GM23338 (cell line): ENCODE measurements around the gene TMEM9. TPM values are rescaled to one million over a fixed set of nuclear protein-coding genes. Genes with fewer than 3 reads are reported as not detected.

Experiments
- ATAC-seq: fragments of 200-7000 bp; cut with Tn5 transposase; 3 replicates; pipeline ENCODE4 v1.9.1; 2020
- DNase-seq: peaks from one replicate; pipeline ENCODE4 v3.0.0-alpha.2; 2015; ENCODE audit warnings: low spot score
- H2AFZ ChIP-seq: fragments of 200-600 bp; sonication (generic); 2 replicates; pipeline ENCODE4 v1.8.0; 2016; ENCODE audit warnings: antibody characterized with exemption, mild to moderate bottlenecking, moderate library complexity
- H3F3A ChIP-seq: fragments of 200-600 bp; sonication (generic); replicated peaks from 2 replicates; pipeline ENCODE4 v1.8.0; 2017; ENCODE audit warnings: antibody characterized with exemption, mixed run types, low read depth
- H3K27ac ChIP-seq: fragments of 200-600 bp; sonication (generic); 2 replicates; pipeline ENCODE4 v1.6.1; 2016; ENCODE audit warnings: low read depth
- H3K27me3 ChIP-seq: fragments of 200-600 bp; sonication (generic); 2 replicates; pipeline ENCODE4 v1.8.0; 2016; ENCODE audit warnings: mild to moderate bottlenecking, mixed run types, moderate library complexity; ENCODE audit not compliant: insufficient read depth
- H3K36me3 ChIP-seq: fragments of 200-600 bp; sonication (generic); 2 replicates; pipeline ENCODE4 v1.8.0; 2016; ENCODE audit warnings: mild to moderate bottlenecking; ENCODE audit not compliant: insufficient read depth
- H3K4me1 ChIP-seq: fragments of 200-600 bp; sonication (generic); 2 replicates; pipeline ENCODE4 v1.8.0; 2016; ENCODE audit warnings: mild to moderate bottlenecking, moderate library complexity; ENCODE audit not compliant: insufficient read depth
- H3K4me2 ChIP-seq: fragments of 200-600 bp; sonication (generic); 2 replicates; pipeline ENCODE4 v1.7.1; 2017; ENCODE audit warnings: mixed run types
- H3K4me3 ChIP-seq: fragments of 200-600 bp; sonication (generic); 2 replicates; pipeline ENCODE4 v1.6.1; 2016; ENCODE audit warnings: mixed run types
- H3K79me2 ChIP-seq: fragments of 200-600 bp; sonication (generic); replicated peaks from 2 replicates; pipeline ENCODE4 v1.8.0; 2017; ENCODE audit warnings: mild to moderate bottlenecking; ENCODE audit not compliant: insufficient read depth
- H3K9me2 ChIP-seq: fragments of 200-600 bp; sonication (generic); 2 replicates; pipeline ENCODE4 v1.8.0; 2017; ENCODE audit not compliant: insufficient read depth
- H4K20me1 ChIP-seq: fragments of 200-600 bp; sonication (generic); replicated peaks from 2 replicates; pipeline ENCODE4 v1.8.0; 2017; ENCODE audit warnings: mild to moderate bottlenecking; ENCODE audit not compliant: insufficient read depth
- H3K27ac Mint-ChIP-seq: 2 replicates; pipeline ENCODE4 v1.8.0; 2020; ENCODE audit warnings: inconsistent platforms, mild to moderate bottlenecking, moderate library complexity, mixed read lengths
- H3K27me3 Mint-ChIP-seq: 3 replicates; pipeline ENCODE4 v1.8.0; 2022; ENCODE audit warnings: low read depth, mild to moderate bottlenecking, moderate library complexity, mixed read lengths, inconsistent platforms; ENCODE audit not compliant: insufficient read depth, poor library complexity
- H3K36me3 Mint-ChIP-seq: 3 replicates; pipeline ENCODE4 v1.8.0; 2021; ENCODE audit warnings: low read depth, mild to moderate bottlenecking, inconsistent platforms, moderate library complexity, mixed read lengths
- H3K4me1 Mint-ChIP-seq: 3 replicates; pipeline ENCODE4 v1.8.0; 2020; ENCODE audit warnings: mild to moderate bottlenecking, inconsistent platforms, mixed read lengths
- H3K4me3 Mint-ChIP-seq: 3 replicates; pipeline ENCODE4 v1.8.0; 2021; ENCODE audit warnings: moderate library complexity, mild to moderate bottlenecking, inconsistent platforms, mixed read lengths
- H3K9me3 Mint-ChIP-seq: 3 replicates; pipeline ENCODE4 v1.8.0; 2020; ENCODE audit warnings: moderate library complexity, mild to moderate bottlenecking, inconsistent platforms, mixed read lengths
- CREB1 ChIP-seq: fragments of 250-450 bp; sonication (Bioruptor Pico); IDR thresholded peaks from 2 replicates; pipeline ENCODE4 v1.5.0; 2020; ENCODE audit warnings: low read depth, mild to moderate bottlenecking, moderate library complexity
- CTCF ChIP-seq, 2 experiments: fragments of 200-600 bp in 1 of 2; sonication (generic) in 1 of 2; conservative IDR thresholded peaks; 2 replicates each; pipeline versions ENCODE4 v1.5.1 to v1.6.1; 2016 to 2017; ENCODE audit warnings: antibody characterized with exemption in 2 of 2, low read depth in 2 of 2, mild to moderate bottlenecking in 2 of 2, moderate library complexity in 1 of 2
- ETS1 ChIP-seq: IDR thresholded peaks from 2 replicates; pipeline ENCODE4 v1.6.1; 2016; ENCODE audit warnings: antibody characterized with exemption
- EZH2 ChIP-seq: fragments of 200-600 bp; sonication (generic); IDR thresholded peaks from one replicate; pipeline ENCODE4 v1.8.0; 2017; ENCODE audit warnings: antibody characterized with exemption, mild to moderate bottlenecking, low read depth; ENCODE audit not compliant: unreplicated experiment
- EZH2phosphoT487 ChIP-seq: fragments of 200-600 bp; sonication (generic); IDR thresholded peaks from one replicate; pipeline ENCODE4 v1.8.1; 2018; ENCODE audit warnings: antibody characterized with exemption; ENCODE audit not compliant: unreplicated experiment
- JUNB ChIP-seq: IDR thresholded peaks from one replicate; pipeline ENCODE4 v1.6.1; 2016; ENCODE audit warnings: antibody characterized with exemption; ENCODE audit not compliant: unreplicated experiment
- NANOG ChIP-seq: IDR thresholded peaks from 2 replicates; pipeline ENCODE4 v1.6.1; 2016; ENCODE audit warnings: antibody characterized with exemption, borderline replicate concordance
- POLR2AphosphoS5 ChIP-seq: IDR thresholded peaks from 2 replicates; pipeline ENCODE4 v1.6.1; 2016; ENCODE audit warnings: antibody characterized with exemption, low read depth
- REST ChIP-seq: IDR thresholded peaks from one replicate; pipeline ENCODE4 v1.6.1; 2018; ENCODE audit warnings: antibody characterized with exemption; ENCODE audit not compliant: unreplicated experiment
- STAT1 ChIP-seq: IDR thresholded peaks from one replicate; pipeline ENCODE4 v1.6.1; 2016; ENCODE audit warnings: antibody characterized with exemption; ENCODE audit not compliant: unreplicated experiment
- ZNF114 ChIP-seq: fragments of 250-450 bp; sonication (Bioruptor Pico); IDR thresholded peaks from 2 replicates; pipeline ENCODE4 v1.5.0; 2020; ENCODE audit warnings: mild to moderate bottlenecking, moderate library complexity
- ZNF331 ChIP-seq: fragments of 250-450 bp; sonication (Bioruptor Pico); IDR thresholded peaks from 2 replicates; pipeline ENCODE4 v1.5.0; 2020; ENCODE audit warnings: low read depth, mild to moderate bottlenecking, moderate library complexity
- ZNF462 ChIP-seq: fragments of 250-450 bp; sonication (Bioruptor Pico); IDR thresholded peaks from 2 replicates; pipeline ENCODE4 v1.5.0; 2020; ENCODE audit warnings: mild to moderate bottlenecking, moderate library complexity
- polyA plus RNA-seq: library from polyadenylated mRNA; unstranded; fragments of >200 nt; fragmentation: Nextera tagmentation; extraction: Ambion mirVana; gene quantifications from 2 replicates; pipeline ENCODE4 v1.2.1, GENCODE V29; 2016
- total RNA-seq: library from RNA; depleted of rRNA; stranded (reverse); fragments of >200 nt; shearing (Covaris generic); gene quantifications from 2 replicates; pipeline ENCODE4 v1.2.3, GENCODE V29; 2014

The TMEM9 gene
- total and polyA plus RNA-seq, 2 experiments from 2014 or later: 78.6 to 147 TPM

GRCh38 chr1:201125019-201125418 is 29.3 kb downstream of the TMEM9 start:
- H3K27me3 Mint-ChIP-seq: peaks cover 19% of the 10 kb centered on the region

More at GRCh38 chr1:201125019-201125418, 29.3 kb downstream of the TMEM9 start:
- no peaks in the 10 kb centered on the region for H3K36me3 ChIP-seq
- H3F3A ChIP-seq: no peaks in the 10 kb centered on the region
- H3K9me3 Mint-ChIP-seq: no peaks in the 10 kb centered on the region
- H3K4me3 ChIP-seq: no peak overlapping the region
- no peak overlapping the region for H3K4me2 ChIP-seq
- no peaks in the 10 kb centered on the region for H3K79me2 ChIP-seq
- TF ChIP-seq JUNB: no peak
- TF ChIP-seq ETS1: no peak
- TF ChIP-seq EZH2phosphoT487: no peak
- TF ChIP-seq REST: no peak
- TF ChIP-seq CTCF (conservative IDR thresholded peaks at IDR 0.05; ENCODE audit: low read depth in 2 of 2): no peak
- TF ChIP-seq NANOG: no peak
- no peak for TF ChIP-seq EZH2
- TF ChIP-seq ZNF114 (CRISPR knock-in tag): no peak
- TF ChIP-seq POLR2AphosphoS5: no peak
- TF ChIP-seq CREB1: no peak
- no peak for TF ChIP-seq STAT1
- TF ChIP-seq ZNF331: no peak
- TF ChIP-seq ZNF462 (CRISPR knock-in tag): no peak
- H3K27ac ChIP-seq: no peak overlapping the region
- peaks cover 14% of the 10 kb centered on the region for H3K4me1 Mint-ChIP-seq
- H2AFZ ChIP-seq: 0 out of 2 replicates have a peak overlapping the region, but pooled peaks have one; percentile 38
- H3K36me3 Mint-ChIP-seq: no peaks in the 10 kb centered on the region; the same call in 2 of the 3 replicates
- no peak overlapping the region for H3K27ac Mint-ChIP-seq
- peaks cover 8% of the 10 kb centered on the region; the same call in 1 of the 2 replicates for H3K4me1 ChIP-seq
- no peaks in the 10 kb centered on the region for H3K9me2 ChIP-seq
- no peak for ATAC-seq
- no peak for DNase-seq
- H4K20me1 ChIP-seq: no peaks in the 10 kb centered on the region
- H3K27me3 ChIP-seq: no peaks in the 10 kb centered on the region
- no peak overlapping the region for H3K4me3 Mint-ChIP-seq
